ENCODE results near the gene FAM131A. TPM values are rescaled to one million over a fixed set of nuclear protein-coding genes. Genes with fewer than 3 reads are reported as not detected.

Gene FAM131A
- total RNA-seq, 4 donors from 2014 or later: 7.4 to 20.2 (median 10.4) TPM

- Histone ChIP-seq H3K27ac (no peak overlapping the region), H3K4me1 (peaks cover 4 to 29% (median 17%) of the 10 kb centered on the region in 3 donors), H3K36me3 (peaks cover 0 to 61% (median 10%) of the 10 kb centered on the region in 3 donors), H3K4me3 (no peak overlapping the region), H3K9me3 (no peaks in the 10 kb centered on the region), H3K27me3 (no peaks in the 10 kb centered on the region)
- DNase-seq: no peak
- intact Hi-C loops (cut with DNase I): no loop called here
- TF ChIP-seq POLR2A (IDR thresholded peaks at IDR 0.05) (no peak), CTCF (IDR thresholded peaks at IDR 0.05) (no peak)
- WGBS, 2 donors: 76 to 85% methylated on average over 5 of the region's 5 CpGs
These were observed 29.4 kb downstream of the FAM131A start for GRCh38 chr3:184366619-184367289.

- peaks cover 4 to 34% (median 18%) of the 10 kb centered on the region in 3 donors for H3K4me1 ChIP-seq
- H3K9me3 ChIP-seq: no peaks in the 10 kb centered on the region
- H3K4me3 ChIP-seq: no peak overlapping the region
- WGBS, 2 donors: 72 to 84% methylated on average over 4 to 6 of the region's 9 CpGs
- intact Hi-C loops (cut with DNase I): no loop called here
- no peak overlapping the region for H3K27ac ChIP-seq
- TF ChIP-seq POLR2A (IDR thresholded peaks at IDR 0.05) (no peak), CTCF (IDR thresholded peaks at IDR 0.05) (no peak)
- peaks cover 0 to 2% (median 0%) of the 10 kb centered on the region in 4 donors for H3K27me3 ChIP-seq
- peaks cover 0 to 61% (median 10%) of the 10 kb centered on the region in 3 donors for H3K36me3 ChIP-seq
- DNase-seq: no peak
These were observed 30.7 kb downstream of the FAM131A start for GRCh38 chr3:184368116-184368515.

- peaks cover 4 to 34% (median 18%) of the 10 kb centered on the region in 3 donors for H3K4me1 ChIP-seq
- WGBS, 2 donors: 57 to 65% methylated on average over 3 of the region's 3 CpGs
- intact Hi-C loops (cut with DNase I): no loop called here
- no peak for TF ChIP-seq CTCF (IDR thresholded peaks at IDR 0.05)
- TF ChIP-seq POLR2A (IDR thresholded peaks at IDR 0.05): no peak
- no peak for DNase-seq
- H3K4me3 ChIP-seq: no peak overlapping the region
- peaks cover 0 to 61% (median 10%) of the 10 kb centered on the region in 3 donors for H3K36me3 ChIP-seq
- peaks cover 0 to 8% (median 0%) of the 10 kb centered on the region in 4 donors for H3K27me3 ChIP-seq
- H3K27ac ChIP-seq: peak overlapping the region in 1 of 4 donors; percentile 46
- no peaks in the 10 kb centered on the region for H3K9me3 ChIP-seq
These were observed 31.3 kb downstream of the FAM131A start for GRCh38 chr3:184368586-184369183.

GRCh38 chr3:184371570-184372018 lies 34.2 kb downstream of the FAM131A start:
- Histone ChIP-seq H3K9me3 (no peaks in the 10 kb centered on the region), H3K4me3 (no peak overlapping the region), H3K27me3 (peaks cover 0 to 31% (median 0%) of the 10 kb centered on the region in 4 donors), H3K4me1 (peaks cover 0 to 20% (median 6%) of the 10 kb centered on the region in 3 donors), H3K27ac (no peak overlapping the region), H3K36me3 (peaks cover 0 to 40% (median 10%) of the 10 kb centered on the region in 3 donors)
- 39 to 46% methylated on average over 5 of the region's 5 CpGs for WGBS, 2 donors
- DNase-seq: peak; percentile 6
- TF ChIP-seq CTCF (IDR thresholded peaks at IDR 0.05): peak; percentile 66 to 96 (median 92)
- no peak for TF ChIP-seq POLR2A (IDR thresholded peaks at IDR 0.05)
- intact Hi-C loops (cut with DNase I): loop anchor here (10.0 kb wide), 2 partner anchors 143 to 173 kb away; no protein-coding TSS in a partner anchor

- Histone ChIP-seq H3K27me3 (peaks cover 0 to 39% (median 0%) of the 10 kb centered on the region in 4 donors), H3K4me3 (no peak overlapping the region), H3K4me1 (peaks cover 0 to 20% (median 6%) of the 10 kb centered on the region in 3 donors), H3K36me3 (peaks cover 0 to 32% (median 10%) of the 10 kb centered on the region in 3 donors), H3K9me3 (no peaks in the 10 kb centered on the region), H3K27ac (no peak overlapping the region)
- DNase-seq: no peak
- intact Hi-C loops (cut with DNase I): loop anchor here (10.0 kb wide), 2 partner anchors 142 to 172 kb away; no protein-coding TSS in a partner anchor
- TF ChIP-seq POLR2A (IDR thresholded peaks at IDR 0.05): no peak
- no peak for TF ChIP-seq CTCF (IDR thresholded peaks at IDR 0.05)
- 63 to 65% methylated on average over 8 of the region's 8 CpGs for WGBS, 2 donors
These were observed 35.0 kb downstream of the FAM131A start for GRCh38 chr3:184372296-184372821.
